Liver (tissue), 3 donors: ENCODE measurements around the gene RNU1-2.

Experiments
- FOXA1 ChIP-seq: IDR thresholded peaks from 2 replicates; pipeline ENCODE4 v1.6.1; 2016; ENCODE audit warnings: antibody characterized with exemption
- HNF4G ChIP-seq: IDR thresholded peaks from 2 replicates; pipeline ENCODE4 v1.6.1; 2016; ENCODE audit warnings: antibody characterized with exemption
- RAD21 ChIP-seq, 2 donors: IDR thresholded peaks; 2 replicates each; pipeline ENCODE4 v1.6.1; 2016; ENCODE audit warnings: antibody characterized with exemption in 2 of 2, mild to moderate bottlenecking in 2 of 2
- RXRA ChIP-seq, 2 donors: IDR thresholded peaks; 2 replicates each; pipeline ENCODE4 v1.6.1; 2017 to 2018; ENCODE audit warnings: antibody characterized with exemption in 2 of 2, mild to moderate bottlenecking in 1 of 2
- YY1 ChIP-seq: IDR thresholded peaks from 2 replicates; pipeline ENCODE4 v1.6.1; 2016; ENCODE audit warnings: antibody characterized with exemption, mild to moderate bottlenecking
- TF ChIP-seq, protein P1 (sequence below): fragments of 150-350 bp; IDR thresholded peaks from 2 replicates; pipeline ENCODE4 v1.5.1; 2017; ENCODE audit warnings: improper control_type of control experiment, low read depth, low read length; ENCODE audit not compliant: missing input control
- TF ChIP-seq, protein P2 (sequence below): IDR thresholded peaks from 2 replicates; pipeline ENCODE4 v1.6.1; 2016; ENCODE audit warnings: antibody characterized with exemption, mild to moderate bottlenecking
- donor health status: healthy.
- donor health status: healthy.

DNA sequence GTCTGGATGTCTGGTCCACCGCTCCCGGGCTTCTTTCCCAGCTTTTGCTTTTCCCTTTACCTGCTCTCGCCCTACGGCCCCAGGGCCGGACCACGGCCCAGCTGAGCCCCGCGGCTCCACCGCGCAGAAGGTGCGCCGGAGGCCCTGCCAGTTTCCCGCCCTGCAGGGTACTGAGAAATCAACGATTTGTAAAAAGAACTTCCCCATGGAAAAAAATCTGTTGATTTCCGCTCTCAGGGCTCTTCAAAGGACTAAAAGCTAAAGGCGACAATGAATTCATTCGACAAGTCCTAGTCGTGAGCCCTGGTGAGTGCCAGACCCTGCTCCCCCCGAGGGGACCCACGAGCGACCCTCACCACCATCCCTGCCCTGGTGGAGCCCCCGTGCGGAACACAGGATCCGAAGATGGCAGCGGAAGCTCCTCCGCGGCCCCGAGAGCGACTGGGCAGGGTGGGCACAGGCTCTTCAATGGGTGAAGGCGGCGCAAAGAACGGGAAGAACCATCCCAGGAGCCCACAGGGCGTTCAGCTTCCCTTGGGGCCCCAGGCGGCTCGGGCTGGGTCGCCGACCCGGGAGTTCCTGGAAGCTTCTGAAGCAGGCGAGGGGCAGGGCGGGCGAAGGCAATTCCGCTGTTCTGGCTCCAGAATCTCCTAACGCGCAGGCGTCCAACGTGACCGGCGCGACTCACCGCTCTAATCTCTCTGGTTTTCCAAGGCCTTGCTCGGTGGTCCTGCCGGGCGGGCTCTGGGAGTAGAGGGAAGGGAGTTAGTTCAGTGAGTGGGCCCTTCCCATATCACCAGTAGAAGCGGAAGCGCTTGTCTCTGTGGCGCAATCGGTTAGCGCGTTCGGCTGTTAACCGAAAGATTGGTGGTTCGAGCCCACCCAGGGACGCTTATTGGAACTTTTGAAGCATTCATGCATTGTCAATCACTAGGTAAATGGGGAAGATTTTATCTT, 6.6 kb upstream of the RNU1-2 start:
- TF ChIP-seq, protein P1, sequence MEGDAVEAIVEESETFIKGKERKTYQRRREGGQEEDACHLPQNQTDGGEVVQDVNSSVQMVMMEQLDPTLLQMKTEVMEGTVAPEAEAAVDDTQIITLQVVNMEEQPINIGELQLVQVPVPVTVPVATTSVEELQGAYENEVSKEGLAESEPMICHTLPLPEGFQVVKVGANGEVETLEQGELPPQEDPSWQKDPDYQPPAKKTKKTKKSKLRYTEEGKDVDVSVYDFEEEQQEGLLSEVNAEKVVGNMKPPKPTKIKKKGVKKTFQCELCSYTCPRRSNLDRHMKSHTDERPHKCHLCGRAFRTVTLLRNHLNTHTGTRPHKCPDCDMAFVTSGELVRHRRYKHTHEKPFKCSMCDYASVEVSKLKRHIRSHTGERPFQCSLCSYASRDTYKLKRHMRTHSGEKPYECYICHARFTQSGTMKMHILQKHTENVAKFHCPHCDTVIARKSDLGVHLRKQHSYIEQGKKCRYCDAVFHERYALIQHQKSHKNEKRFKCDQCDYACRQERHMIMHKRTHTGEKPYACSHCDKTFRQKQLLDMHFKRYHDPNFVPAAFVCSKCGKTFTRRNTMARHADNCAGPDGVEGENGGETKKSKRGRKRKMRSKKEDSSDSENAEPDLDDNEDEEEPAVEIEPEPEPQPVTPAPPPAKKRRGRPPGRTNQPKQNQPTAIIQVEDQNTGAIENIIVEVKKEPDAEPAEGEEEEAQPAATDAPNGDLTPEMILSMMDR: no peak
- TF ChIP-seq RAD21 (IDR thresholded peaks at IDR 0.05): no peak
- no peak for TF ChIP-seq FOXA1
- TF ChIP-seq HNF4G: no peak
- TF ChIP-seq RXRA (IDR thresholded peaks at IDR 0.05): peak in 1 of 2 donors; percentile 63
- TF ChIP-seq YY1: peak; percentile 80
- TF ChIP-seq, protein P2, sequence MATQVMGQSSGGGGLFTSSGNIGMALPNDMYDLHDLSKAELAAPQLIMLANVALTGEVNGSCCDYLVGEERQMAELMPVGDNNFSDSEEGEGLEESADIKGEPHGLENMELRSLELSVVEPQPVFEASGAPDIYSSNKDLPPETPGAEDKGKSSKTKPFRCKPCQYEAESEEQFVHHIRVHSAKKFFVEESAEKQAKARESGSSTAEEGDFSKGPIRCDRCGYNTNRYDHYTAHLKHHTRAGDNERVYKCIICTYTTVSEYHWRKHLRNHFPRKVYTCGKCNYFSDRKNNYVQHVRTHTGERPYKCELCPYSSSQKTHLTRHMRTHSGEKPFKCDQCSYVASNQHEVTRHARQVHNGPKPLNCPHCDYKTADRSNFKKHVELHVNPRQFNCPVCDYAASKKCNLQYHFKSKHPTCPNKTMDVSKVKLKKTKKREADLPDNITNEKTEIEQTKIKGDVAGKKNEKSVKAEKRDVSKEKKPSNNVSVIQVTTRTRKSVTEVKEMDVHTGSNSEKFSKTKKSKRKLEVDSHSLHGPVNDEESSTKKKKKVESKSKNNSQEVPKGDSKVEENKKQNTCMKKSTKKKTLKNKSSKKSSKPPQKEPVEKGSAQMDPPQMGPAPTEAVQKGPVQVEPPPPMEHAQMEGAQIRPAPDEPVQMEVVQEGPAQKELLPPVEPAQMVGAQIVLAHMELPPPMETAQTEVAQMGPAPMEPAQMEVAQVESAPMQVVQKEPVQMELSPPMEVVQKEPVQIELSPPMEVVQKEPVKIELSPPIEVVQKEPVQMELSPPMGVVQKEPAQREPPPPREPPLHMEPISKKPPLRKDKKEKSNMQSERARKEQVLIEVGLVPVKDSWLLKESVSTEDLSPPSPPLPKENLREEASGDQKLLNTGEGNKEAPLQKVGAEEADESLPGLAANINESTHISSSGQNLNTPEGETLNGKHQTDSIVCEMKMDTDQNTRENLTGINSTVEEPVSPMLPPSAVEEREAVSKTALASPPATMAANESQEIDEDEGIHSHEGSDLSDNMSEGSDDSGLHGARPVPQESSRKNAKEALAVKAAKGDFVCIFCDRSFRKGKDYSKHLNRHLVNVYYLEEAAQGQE: peak; percentile 39
